H9 (cell line): ENCODE results near the gene APPL2. TPM values are rescaled to one million over a fixed set of nuclear protein-coding genes. Genes with fewer than 3 reads are reported as not detected.

Source experiments
- DNase-seq: peaks from one replicate; pipeline ENCODE4 v3.0.0-alpha.2; 2017
- H2AFZ ChIP-seq: one replicate; pipeline ENCODE4 v1.6.1; 2013; ENCODE audit warnings: mild to moderate bottlenecking, low read length, control low read depth, moderate library complexity
- H2AK5ac ChIP-seq: 2 replicates; pipeline ENCODE4 v1.6.1; 2013; ENCODE audit warnings: low read length, control low read depth, mixed read lengths; ENCODE audit not compliant: insufficient read length
- H2BK120ac ChIP-seq: one replicate; pipeline ENCODE4 v1.6.1; 2013; ENCODE audit warnings: low read depth, mild to moderate bottlenecking, low read length, control low read depth, inconsistent platforms; ENCODE audit not compliant: poor library complexity, severe bottlenecking
- H2BK12ac ChIP-seq: 2 replicates; pipeline ENCODE4 v1.6.1; 2013; ENCODE audit warnings: low read length, control low read depth, mixed read lengths, low read depth; ENCODE audit not compliant: insufficient read length
- H2BK15ac ChIP-seq: 2 replicates; pipeline ENCODE4 v1.6.1; 2013; ENCODE audit warnings: low read depth, low read length, control low read depth
- H2BK20ac ChIP-seq: one replicate; pipeline ENCODE4 v1.6.1; 2013; ENCODE audit warnings: low read depth, mild to moderate bottlenecking, low read length, control low read depth, inconsistent platforms; ENCODE audit not compliant: poor library complexity, severe bottlenecking
- H2BK5ac ChIP-seq: 2 replicates; pipeline ENCODE4 v1.6.1; 2013; ENCODE audit warnings: low read length, control low read depth, mixed read lengths; ENCODE audit not compliant: insufficient read length
- H3K14ac ChIP-seq: 2 replicates; pipeline ENCODE4 v1.6.1; 2013; ENCODE audit warnings: low read length, control low read depth; ENCODE audit not compliant: insufficient read depth
- H3K18ac ChIP-seq: 2 replicates; pipeline ENCODE4 v1.6.1; 2013; ENCODE audit warnings: low read depth, mild to moderate bottlenecking, mixed read lengths, low read length, control low read depth; ENCODE audit not compliant: insufficient read length
- H3K23ac ChIP-seq: 2 replicates; pipeline ENCODE4 v1.6.1; 2013; ENCODE audit warnings: low read length, control low read depth, mixed read lengths, low read depth; ENCODE audit not compliant: insufficient read length
- H3K23me2 ChIP-seq: 2 replicates; pipeline ENCODE4 v1.6.1; 2013; ENCODE audit warnings: low read depth, mild to moderate bottlenecking, mixed read lengths, low read length, control low read depth; ENCODE audit not compliant: insufficient read length, poor library complexity, severe bottlenecking
- H3K27ac ChIP-seq: 2 replicates; pipeline ENCODE4 v1.5.1; 2013; ENCODE audit warnings: low read length, control low read depth, mixed read lengths, low read depth; ENCODE audit not compliant: insufficient read length
- H3K27me3 ChIP-seq: 2 replicates; pipeline ENCODE4 v1.6.1; 2013; ENCODE audit warnings: low read length, control low read depth, inconsistent platforms; ENCODE audit not compliant: insufficient read depth
- H3K4ac ChIP-seq: 2 replicates; pipeline ENCODE4 v1.6.1; 2013; ENCODE audit warnings: low read depth, mild to moderate bottlenecking, control low read depth, inconsistent platforms, low read length, moderate library complexity
- H3K4me1 ChIP-seq: 2 replicates; pipeline ENCODE4 v1.6.1; 2013; ENCODE audit warnings: low read length, control low read depth, inconsistent platforms; ENCODE audit not compliant: insufficient read depth
- H3K4me2 ChIP-seq: 2 replicates; pipeline ENCODE4 v1.6.1; 2013; ENCODE audit warnings: low read length, control low read depth, mixed read lengths; ENCODE audit not compliant: insufficient read length, insufficient read depth
- H3K56ac ChIP-seq: 2 replicates; pipeline ENCODE4 v1.6.1; 2013; ENCODE audit warnings: low read depth, mild to moderate bottlenecking, mixed read lengths, low read length, control low read depth; ENCODE audit not compliant: insufficient read length
- H3K79me1 ChIP-seq: 2 replicates; pipeline ENCODE4 v1.6.1; 2013; ENCODE audit warnings: low read depth, mild to moderate bottlenecking, moderate library complexity, low read length, control low read depth, inconsistent platforms; ENCODE audit not compliant: insufficient read depth, poor library complexity, severe bottlenecking
- H3K79me2 ChIP-seq: 2 replicates; pipeline ENCODE4 v1.6.1; 2013; ENCODE audit warnings: low read length, control low read depth, inconsistent platforms; ENCODE audit not compliant: insufficient read depth
- H3K9ac ChIP-seq: 2 replicates; pipeline ENCODE4 v1.6.1; 2013; ENCODE audit warnings: low read length, control low read depth, mixed read lengths; ENCODE audit not compliant: insufficient read length; ENCODE audit errors: extremely low read depth
- H3K9me3 ChIP-seq: one replicate; pipeline ENCODE4 v1.6.1; 2013; ENCODE audit warnings: low read depth, low read length, inconsistent platforms; ENCODE audit not compliant: control insufficient read depth
- H3T11ph ChIP-seq: one replicate; pipeline ENCODE4 v1.6.1; 2013; ENCODE audit warnings: mild to moderate bottlenecking, low read length, control low read depth, inconsistent platforms
- H4K20me1 ChIP-seq: one replicate; pipeline ENCODE4 v1.6.1; 2013; ENCODE audit not compliant: control insufficient read depth, insufficient read length, insufficient read depth
- H4K5ac ChIP-seq: 2 replicates; pipeline ENCODE4 v1.6.1; 2013; ENCODE audit warnings: low read depth, mild to moderate bottlenecking, mixed read lengths, low read length, control low read depth; ENCODE audit not compliant: insufficient read length
- H4K8ac ChIP-seq: replicated peaks from 2 replicates; pipeline ENCODE4 v1.6.1; 2013; ENCODE audit warnings: low read length, control low read depth, mixed read lengths, low read depth; ENCODE audit not compliant: insufficient read length
- H4K91ac ChIP-seq: 2 replicates; pipeline ENCODE4 v1.6.1; 2013; ENCODE audit warnings: low read depth, mild to moderate bottlenecking, moderate library complexity, mixed read lengths, low read length, control low read depth; ENCODE audit not compliant: insufficient read length
- H3K27ac Mint-ChIP-seq, 3 experiments: 2 replicates in 2 of 3; 3 replicates in 1 of 3; pipeline ENCODE4 v1.8.0; 2020 to 2021; ENCODE audit warnings: mixed read lengths in 3 of 3, mild to moderate bottlenecking in 1 of 3, moderate library complexity in 1 of 3
- H3K27me3 Mint-ChIP-seq: 2 replicates; pipeline ENCODE4 v1.8.0; 2021; ENCODE audit warnings: low read depth, mild to moderate bottlenecking, moderate library complexity, mixed read lengths
- H3K36me3 Mint-ChIP-seq, 3 experiments: 2 replicates in 2 of 3; 3 replicates in 1 of 3; pipeline ENCODE4 v1.8.0; 2020 to 2021; ENCODE audit warnings: low read depth in 3 of 3, mixed read lengths in 3 of 3; ENCODE audit not compliant: insufficient read depth in 1 of 3
- H3K4me1 Mint-ChIP-seq, 2 experiments: 2 replicates each; pipeline ENCODE4 v1.8.0; 2020; ENCODE audit warnings: mixed read lengths in 2 of 2
- H3K4me3 Mint-ChIP-seq, 2 experiments: 2 replicates in 1 of 2; 3 replicates in 1 of 2; pipeline ENCODE4 v1.8.0; 2020 to 2021; ENCODE audit warnings: mild to moderate bottlenecking in 2 of 2, mixed read lengths in 2 of 2, moderate library complexity in 1 of 2
- H3K9me3 Mint-ChIP-seq, 2 experiments: 2 replicates in 1 of 2; 3 replicates in 1 of 2; pipeline ENCODE4 v1.8.0; 2020; ENCODE audit warnings: mild to moderate bottlenecking in 2 of 2, mixed read lengths in 2 of 2, moderate library complexity in 1 of 2
- WGBS: extraction: QIAGEN DNeasy Blood & Tissue Kit; methylation state at CpG from one replicate; pipeline ENCODE4 v1.1.7; 2013; ENCODE audit warnings: missing lambda C conversion rate, low lambda C conversion rate, mixed read lengths; ENCODE audit not compliant: insufficient read length; ENCODE audit errors: extremely low coverage; 5-methylcytosine and 5-hydroxymethylcytosine counted together
- total RNA-seq: library from RNA; stranded (reverse); gene quantifications from 2 replicates; pipeline ENCODE4 v1.2.1, GENCODE V29; 2021
- TF ChIP-seq, protein P1 (sequence below): fragments of 200-600 bp; sonication (generic); conservative IDR thresholded peaks from 3 replicates; pipeline ENCODE4 v1.8.0; 2021; ENCODE audit warnings: antibody characterized with exemption, mild to moderate bottlenecking

Gene APPL2
- total RNA-seq, 1 experiment from 2014 or later = 18.5 TPM

GRCh38 chr12:105220929-105221290 lies 15.1 kb downstream of the APPL2 start:
- Histone ChIP-seq H3K23me2 (no peaks in the 10 kb centered on the region), H4K8ac (no peak overlapping the region), H3K79me2 (no peaks in the 10 kb centered on the region), H2AFZ (no peak overlapping the region), H3K4me2 (no peak overlapping the region), H4K20me1 (no peaks in the 10 kb centered on the region), H3K4me1 (no peaks in the 10 kb centered on the region), H3K79me1 (no peaks in the 10 kb centered on the region), H3K18ac (no peak overlapping the region), H2BK20ac (no peak overlapping the region), H3K4ac (no peak overlapping the region), H3K9ac (no peak overlapping the region), H2BK5ac (no peak overlapping the region), H3K9me3 (no peaks in the 10 kb centered on the region), H2BK15ac (no peak overlapping the region), H3K56ac (no peak overlapping the region), H3K23ac (no peak overlapping the region), H2AK5ac (no peak overlapping the region), H3T11ph (no peak overlapping the region), H2BK120ac (no peak overlapping the region), H3K27me3 (no peaks in the 10 kb centered on the region), H2BK12ac (no peak overlapping the region), H3K27ac (no peak overlapping the region), H3K14ac (no peak overlapping the region), H4K5ac (no peak overlapping the region), H4K91ac (no peak overlapping the region)
- peaks cover 6 to 11% of the 10 kb centered on the region in 2 experiments for H3K4me1 Mint-ChIP-seq
- no peak for DNase-seq
- H3K27ac Mint-ChIP-seq = 0 out of 7 replicates have a peak overlapping the region, but pooled peaks of 1 of the 3 experiments have one; percentile 31
- H3K9me3 Mint-ChIP-seq = no peaks in the 10 kb centered on the region
- WGBS = no CpG with 5 or more reads among the region's 3 CpGs
- TF ChIP-seq, protein P1, sequence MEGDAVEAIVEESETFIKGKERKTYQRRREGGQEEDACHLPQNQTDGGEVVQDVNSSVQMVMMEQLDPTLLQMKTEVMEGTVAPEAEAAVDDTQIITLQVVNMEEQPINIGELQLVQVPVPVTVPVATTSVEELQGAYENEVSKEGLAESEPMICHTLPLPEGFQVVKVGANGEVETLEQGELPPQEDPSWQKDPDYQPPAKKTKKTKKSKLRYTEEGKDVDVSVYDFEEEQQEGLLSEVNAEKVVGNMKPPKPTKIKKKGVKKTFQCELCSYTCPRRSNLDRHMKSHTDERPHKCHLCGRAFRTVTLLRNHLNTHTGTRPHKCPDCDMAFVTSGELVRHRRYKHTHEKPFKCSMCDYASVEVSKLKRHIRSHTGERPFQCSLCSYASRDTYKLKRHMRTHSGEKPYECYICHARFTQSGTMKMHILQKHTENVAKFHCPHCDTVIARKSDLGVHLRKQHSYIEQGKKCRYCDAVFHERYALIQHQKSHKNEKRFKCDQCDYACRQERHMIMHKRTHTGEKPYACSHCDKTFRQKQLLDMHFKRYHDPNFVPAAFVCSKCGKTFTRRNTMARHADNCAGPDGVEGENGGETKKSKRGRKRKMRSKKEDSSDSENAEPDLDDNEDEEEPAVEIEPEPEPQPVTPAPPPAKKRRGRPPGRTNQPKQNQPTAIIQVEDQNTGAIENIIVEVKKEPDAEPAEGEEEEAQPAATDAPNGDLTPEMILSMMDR = no peak
- no peaks in the 10 kb centered on the region for H3K27me3 Mint-ChIP-seq
- peaks cover 13 to 29% (median 25%) of the 10 kb centered on the region in 3 experiments; a peak in 6 of 7 replicates for H3K36me3 Mint-ChIP-seq
- no peak overlapping the region for H3K4me3 Mint-ChIP-seq
